ENCODE results near the gene TIAM2. TPM values are rescaled to one million over a fixed set of nuclear protein-coding genes. Genes with fewer than 3 reads are reported as not detected.
"Not testable (repeated sequence)": the region's sequence is repeated elsewhere in the genome, so short reads cannot be mapped to it uniquely, and the experiment has no call there.

TIAM2 gene
- total RNA-seq, 1 experiment from 2014 or later = 3.9 TPM

DNA sequence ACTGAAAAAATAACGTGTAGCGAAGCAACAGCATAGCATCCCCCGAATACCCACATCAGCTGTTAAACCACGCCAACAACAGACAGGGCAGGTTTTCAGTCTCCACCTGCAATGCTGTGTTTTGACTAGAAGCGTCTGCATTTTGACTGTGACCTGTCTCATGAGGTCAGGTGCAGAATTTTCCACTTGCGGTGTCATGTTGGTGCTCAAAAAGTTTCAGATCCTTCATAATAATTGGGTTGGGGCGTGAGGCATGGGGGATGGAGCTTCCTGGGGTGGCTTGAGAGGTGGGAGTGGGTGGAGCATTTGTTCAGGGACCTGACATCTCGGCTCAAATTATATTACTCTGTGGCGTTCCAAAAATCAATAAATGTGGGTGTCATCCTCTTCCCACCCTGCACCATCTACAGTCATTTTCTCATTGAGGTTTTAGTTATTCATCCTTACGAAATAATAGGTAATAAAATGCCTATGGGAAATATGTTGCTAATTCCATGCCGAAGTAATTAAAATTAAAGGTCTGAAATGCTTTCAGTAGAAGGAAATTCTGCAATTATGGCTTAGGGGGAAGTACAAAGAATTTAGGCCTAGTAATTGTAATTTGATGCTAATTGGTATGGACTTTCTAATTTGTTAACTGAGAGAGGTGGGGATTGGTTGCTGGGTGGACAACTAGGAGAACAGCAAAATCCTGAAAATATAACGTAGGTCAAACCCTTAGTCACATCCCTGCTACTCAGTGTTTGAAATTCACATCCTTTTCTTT lies 81.0 kb downstream of the TIAM2 start:
- no peak for DNase-seq (ENCODE audit: low read depth, low spot score)
- in situ Hi-C loops (cut with HindIII; ENCODE audit: low pct_unique_long_range_greater_than_20kb, low sequenced_read_pairs) = no loop called here

DNA sequence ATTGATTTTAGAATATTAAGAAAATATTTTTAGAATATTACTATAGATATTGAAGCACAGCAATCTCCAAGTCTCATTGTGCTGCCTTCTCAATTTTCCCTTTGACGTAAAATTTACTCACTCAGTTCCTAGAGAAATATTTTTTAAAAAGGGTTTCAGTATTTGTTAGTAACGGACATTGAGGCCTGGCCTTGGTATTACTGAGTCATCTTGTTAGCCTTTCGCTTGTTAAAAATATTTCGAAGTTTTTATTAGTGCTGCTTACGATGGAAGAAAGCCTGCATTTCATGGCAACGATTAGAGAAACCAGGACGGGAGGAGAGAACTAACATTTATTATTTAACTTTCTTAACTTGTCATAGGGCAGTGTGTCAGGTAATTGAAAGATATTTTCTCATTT lies 82.2 kb downstream of the TIAM2 start:
- in situ Hi-C loops (cut with HindIII; ENCODE audit: low pct_unique_long_range_greater_than_20kb, low sequenced_read_pairs) = no loop called here

DNA sequence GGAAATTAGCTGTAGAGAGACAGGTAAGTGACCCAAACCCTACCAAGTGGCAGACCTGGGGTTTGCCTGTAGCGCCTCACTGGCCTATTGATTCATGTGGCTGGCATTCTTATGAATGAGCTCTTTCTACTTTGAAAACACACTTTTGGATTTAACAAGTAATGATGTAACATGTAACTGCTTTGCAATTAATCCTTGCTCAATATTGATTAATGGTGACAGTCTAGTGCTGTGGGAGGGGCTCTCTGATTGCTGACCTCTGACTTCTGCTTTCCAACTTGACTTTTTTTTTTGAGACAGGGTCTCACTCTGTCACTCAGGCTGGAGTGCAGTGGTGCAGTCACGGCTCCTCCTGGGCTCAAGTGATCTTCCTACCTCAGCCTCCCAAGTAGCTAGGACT lies 82.7 kb downstream of the TIAM2 start:
- in situ Hi-C loops (cut with HindIII; ENCODE audit: low pct_unique_long_range_greater_than_20kb, low sequenced_read_pairs) = no loop called here
- DNase-seq (ENCODE audit: low read depth, low spot score) = no peak

More for the DNA sequence above, 82.2 kb downstream of the TIAM2 start:
- no peak for DNase-seq (ENCODE audit: low read depth, low spot score)

DNA sequence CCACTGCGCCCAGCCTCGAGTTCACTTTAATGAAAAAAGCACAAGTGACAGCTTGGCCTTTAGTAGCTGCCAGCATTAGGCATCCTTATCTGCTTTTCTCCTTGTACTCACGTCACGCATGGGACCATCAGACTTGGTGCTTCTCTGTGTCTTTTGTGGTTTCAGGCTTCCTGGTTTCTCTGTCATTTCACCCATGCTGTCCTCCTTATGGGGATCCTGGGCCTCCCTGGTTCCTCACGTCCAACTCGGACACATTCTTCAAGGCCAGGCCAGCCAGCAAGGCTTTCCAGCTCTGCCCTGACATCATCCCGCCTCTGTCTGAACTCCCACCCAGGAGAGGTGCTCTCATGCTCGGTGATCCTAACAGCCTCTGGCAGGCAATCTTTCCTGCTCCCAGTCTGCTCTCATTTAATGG lies 83.2 kb downstream of the TIAM2 start:
- DNase-seq (ENCODE audit: low read depth, low spot score) = no peak
- in situ Hi-C loops (cut with HindIII; ENCODE audit: low pct_unique_long_range_greater_than_20kb, low sequenced_read_pairs) = no loop called here

DNA sequence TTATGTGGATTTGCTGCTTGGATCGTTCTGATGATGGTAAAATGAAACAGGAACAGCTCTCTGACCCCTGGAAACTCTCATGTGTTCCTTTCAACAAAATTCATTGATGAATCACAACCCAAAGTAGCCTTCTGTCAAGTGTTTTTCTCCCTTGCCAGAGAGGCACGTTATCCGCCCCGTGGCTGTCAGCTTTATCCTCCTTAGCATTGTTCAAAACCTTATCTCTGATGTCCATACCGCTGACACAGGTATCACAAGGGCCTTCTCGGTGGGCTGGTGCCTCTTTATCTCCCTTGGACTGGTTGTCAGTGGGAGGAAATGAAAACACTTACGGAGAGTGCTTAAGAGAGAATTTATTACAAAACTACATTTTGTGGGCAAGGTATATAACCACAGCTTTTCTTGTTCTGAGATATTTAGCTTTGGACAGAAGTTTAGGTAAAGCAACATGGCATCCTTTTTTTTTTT lies 84.9 kb downstream of the TIAM2 start:
- in situ Hi-C loops (cut with HindIII; ENCODE audit: low pct_unique_long_range_greater_than_20kb, low sequenced_read_pairs) = no loop called here

DNA sequence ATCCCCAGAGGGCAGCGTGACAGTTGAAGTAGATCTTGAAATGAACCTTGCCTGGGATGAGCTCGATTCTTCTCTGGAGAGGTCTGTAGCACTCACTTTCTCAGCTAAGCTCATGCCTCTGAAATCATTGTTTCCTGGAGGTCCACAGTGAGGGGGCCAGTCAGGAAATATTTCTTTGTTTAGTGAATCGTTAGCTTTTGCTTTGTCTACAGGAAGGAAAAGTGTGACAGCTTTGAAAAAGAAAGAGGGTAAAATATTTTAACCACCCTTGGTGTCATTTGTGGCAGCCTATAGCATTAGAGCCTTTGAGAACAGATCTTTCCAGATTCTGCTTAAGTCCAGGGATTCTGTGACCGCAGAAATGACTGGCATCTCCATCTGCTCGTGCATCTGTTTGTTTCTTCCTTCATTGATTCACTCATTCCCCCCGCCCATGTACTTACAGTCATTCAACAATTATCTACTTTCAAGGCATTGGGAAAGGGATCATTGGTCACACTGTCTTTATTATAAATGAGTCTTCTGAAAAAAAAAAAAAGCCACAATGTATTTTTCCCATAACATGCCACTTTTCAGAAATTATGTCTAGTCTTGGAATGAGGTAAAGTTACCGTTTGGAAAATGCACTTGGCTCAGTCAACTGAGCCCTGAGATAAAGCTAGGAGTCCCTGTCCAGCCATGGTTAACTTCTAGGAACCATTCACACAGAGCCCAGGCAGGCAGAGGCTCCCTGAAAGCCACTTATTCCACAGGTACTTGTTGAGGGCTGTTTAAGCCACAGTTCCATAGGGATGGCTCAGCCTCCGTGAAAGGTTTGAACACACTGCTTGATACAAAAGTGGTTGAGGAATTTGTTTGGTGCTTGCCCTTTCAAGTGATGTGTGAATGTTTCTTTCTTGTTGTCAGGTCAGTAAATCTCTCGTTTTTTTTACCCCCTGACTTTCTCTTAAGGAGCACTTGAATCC lies 86.0 kb downstream of the TIAM2 start:
- in situ Hi-C loops (cut with HindIII; ENCODE audit: low pct_unique_long_range_greater_than_20kb, low sequenced_read_pairs) = no loop called here
- no peak for DNase-seq (ENCODE audit: low read depth, low spot score)

More for the DNA sequence above, 84.9 kb downstream of the TIAM2 start:
- DNase-seq (ENCODE audit: low read depth, low spot score) = no peak

DNA sequence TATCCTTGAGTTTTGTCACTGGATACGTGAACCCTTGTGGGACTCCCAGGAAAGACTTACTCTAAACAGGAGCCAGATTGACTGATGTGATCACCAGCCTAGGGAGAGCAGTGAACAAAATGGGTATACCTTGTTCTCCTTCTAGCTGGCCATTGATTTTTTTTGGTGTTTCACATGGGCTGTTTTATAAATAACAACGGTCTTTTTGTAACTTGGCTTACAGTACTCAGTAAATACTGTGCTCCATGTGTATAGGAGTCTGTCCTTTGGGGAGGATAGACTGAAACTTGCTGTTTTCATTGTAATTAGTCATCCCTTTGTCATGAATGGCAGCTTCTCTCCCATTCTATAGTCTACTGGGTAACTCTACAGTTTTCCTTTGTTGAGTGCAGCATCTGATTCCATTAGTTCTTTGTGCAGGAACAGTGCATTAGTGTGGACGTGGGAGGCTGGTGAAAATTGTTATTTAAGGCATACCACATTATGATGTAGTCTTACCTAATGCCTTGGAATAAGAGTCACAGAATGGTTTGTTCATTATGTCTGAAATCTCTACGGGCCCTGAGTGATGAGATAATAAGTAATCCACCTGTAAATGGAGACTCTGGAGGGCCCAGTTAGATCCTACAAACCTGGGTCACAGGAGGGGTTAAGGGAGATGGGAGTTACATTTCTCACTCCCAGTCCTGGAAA lies 89.5 kb downstream of the TIAM2 start:
- DNase-seq (ENCODE audit: low read depth, low spot score) = peak; percentile 91
- in situ Hi-C loops (cut with HindIII; ENCODE audit: low pct_unique_long_range_greater_than_20kb, low sequenced_read_pairs) = no loop called here

DNA sequence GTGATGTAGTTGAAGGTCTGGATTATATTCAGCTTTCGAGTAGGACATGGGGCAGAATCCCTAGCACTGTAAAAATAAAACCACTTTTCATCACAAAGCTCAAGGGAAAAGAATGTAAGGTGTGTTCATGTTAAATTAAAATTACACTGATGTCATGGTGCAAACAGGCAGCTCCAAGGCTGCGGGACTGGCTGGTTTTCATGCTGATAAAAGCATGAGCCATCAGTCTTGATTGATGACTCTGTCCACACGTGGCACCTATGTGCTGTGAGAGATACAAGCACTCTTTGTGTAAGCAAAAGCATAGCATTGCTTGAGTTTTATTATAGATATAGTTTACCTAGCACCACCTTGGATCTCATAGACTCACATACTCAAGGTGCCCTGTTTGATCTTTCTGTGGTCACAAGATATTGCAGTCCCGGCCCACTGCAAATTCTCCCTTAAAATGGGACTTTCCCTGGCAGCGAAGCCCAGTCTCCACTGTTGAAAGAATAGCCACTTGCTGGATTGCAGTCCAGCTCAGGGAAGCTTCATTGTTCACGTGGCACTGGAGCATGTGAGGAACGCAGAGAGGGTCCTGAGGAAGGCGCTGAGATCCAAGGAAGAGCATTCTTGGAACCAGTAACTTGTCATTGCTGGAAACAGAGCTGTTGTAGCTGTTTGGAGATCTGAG lies 90.6 kb downstream of the TIAM2 start:
- DNase-seq (ENCODE audit: low read depth, low spot score) = peak; percentile 37
- in situ Hi-C loops (cut with HindIII; ENCODE audit: low pct_unique_long_range_greater_than_20kb, low sequenced_read_pairs) = no loop called here

DNA sequence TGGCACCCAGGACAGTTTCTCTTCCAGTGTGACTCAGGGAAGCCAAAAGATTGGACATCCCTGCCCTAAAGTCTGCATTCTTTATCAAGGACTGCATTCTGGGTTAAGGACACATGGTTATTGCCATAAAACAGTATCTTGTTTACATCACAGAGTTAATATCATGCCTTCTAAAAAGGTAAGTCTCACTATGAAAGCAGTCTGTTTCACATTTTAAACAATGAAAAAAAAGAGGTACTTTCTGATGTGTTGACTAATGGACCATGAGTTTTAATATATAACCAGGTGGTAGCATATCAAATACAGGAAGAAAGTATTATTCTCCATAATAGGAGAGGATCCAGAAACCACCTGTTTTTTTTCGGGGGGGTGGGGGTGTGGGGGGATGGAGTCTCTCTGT lies 93.7 kb downstream of the TIAM2 start:
- in situ Hi-C loops (cut with HindIII; ENCODE audit: low pct_unique_long_range_greater_than_20kb, low sequenced_read_pairs) = no loop called here
- no peak for DNase-seq (ENCODE audit: low read depth, low spot score)

DNA sequence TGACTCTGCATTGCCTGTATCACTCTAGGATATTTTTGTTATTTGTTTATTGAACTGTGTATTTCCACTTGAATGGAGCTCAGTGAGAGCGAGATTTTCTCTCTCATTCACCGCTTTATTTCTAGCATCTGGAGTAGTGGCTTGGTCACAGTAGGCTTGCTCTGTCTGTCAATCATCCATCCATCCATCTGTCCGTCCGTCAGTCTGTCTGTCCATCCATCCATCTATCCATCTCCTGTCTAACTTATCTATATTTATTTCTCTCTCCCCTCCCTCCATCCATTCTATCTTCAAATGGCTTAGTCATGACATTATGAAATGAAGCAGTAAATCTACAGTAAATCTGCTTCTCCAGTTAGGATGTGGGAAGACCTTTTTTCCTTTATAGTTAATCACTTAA lies 94.6 kb downstream of the TIAM2 start:
- DNase-seq (ENCODE audit: low read depth, low spot score) = no peak
- in situ Hi-C loops (cut with HindIII; ENCODE audit: low pct_unique_long_range_greater_than_20kb, low sequenced_read_pairs) = no loop called here

DNA sequence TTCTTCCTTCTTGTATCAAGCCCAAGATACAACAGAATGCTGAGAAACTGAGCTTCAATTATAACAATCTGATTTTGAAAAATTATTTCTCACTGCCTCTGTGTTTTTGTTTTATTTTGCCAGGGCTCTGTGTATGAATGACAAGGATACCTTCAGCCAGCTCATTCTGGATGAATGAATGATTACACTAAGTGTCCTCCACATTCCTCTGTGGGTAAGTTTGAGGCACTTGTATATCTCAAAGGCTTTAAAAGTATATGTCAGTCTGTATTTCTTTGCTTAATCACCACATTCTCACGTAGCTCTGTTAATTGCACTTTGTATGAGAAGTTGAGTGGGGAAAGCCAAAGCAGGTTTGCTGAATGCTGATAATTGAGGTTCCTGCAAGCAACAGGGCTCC lies 95.1 kb downstream of the TIAM2 start:
- in situ Hi-C loops (cut with HindIII; ENCODE audit: low pct_unique_long_range_greater_than_20kb, low sequenced_read_pairs) = no loop called here
- no peak for DNase-seq (ENCODE audit: low read depth, low spot score)

DNA sequence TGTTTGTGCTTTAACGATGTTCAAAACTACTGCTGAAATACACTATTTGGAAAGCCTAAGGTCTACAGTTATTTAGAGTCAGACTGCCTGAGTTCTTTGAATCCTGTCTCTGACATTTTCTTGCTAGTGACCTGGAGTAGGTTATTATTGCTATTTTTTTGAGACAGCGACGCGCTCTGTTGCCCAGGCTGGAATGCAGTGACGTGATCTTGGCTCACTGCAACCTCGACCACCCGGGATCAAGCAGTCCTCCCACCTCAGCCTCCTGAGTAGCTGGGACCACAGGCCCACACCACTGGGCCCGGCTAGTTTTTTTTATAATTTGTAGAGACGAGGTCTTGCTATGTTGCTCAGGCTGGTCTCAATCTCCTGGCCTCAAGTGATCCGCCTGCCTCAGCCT lies 96.6 kb downstream of the TIAM2 start:
- in situ Hi-C loops (cut with HindIII; ENCODE audit: low pct_unique_long_range_greater_than_20kb, low sequenced_read_pairs) = no loop called here
- DNase-seq (ENCODE audit: low read depth, low spot score) = no peak

DNA sequence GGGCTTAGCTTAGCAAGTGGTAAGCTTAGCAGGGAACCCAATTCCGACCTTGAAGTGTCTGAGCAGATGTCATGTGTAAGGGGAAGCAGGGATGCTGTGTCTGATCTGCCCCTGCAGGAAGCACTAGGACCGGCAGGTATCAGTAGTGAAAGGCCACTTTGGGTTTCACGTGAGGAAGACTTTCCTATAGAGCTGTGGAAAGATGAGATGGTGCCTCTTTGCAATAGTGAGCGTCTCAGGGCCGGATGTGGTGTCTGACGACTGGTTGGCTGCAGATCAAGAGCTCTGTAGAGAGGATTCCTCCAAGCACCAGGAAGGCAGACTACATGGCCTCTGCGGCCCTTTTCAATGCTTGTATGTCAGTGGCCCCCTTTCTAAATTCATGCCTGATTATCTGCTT lies 98.3 kb downstream of the TIAM2 start:
- DNase-seq (ENCODE audit: low read depth, low spot score) = no peak
- in situ Hi-C loops (cut with HindIII; ENCODE audit: low pct_unique_long_range_greater_than_20kb, low sequenced_read_pairs) = no loop called here

DNA sequence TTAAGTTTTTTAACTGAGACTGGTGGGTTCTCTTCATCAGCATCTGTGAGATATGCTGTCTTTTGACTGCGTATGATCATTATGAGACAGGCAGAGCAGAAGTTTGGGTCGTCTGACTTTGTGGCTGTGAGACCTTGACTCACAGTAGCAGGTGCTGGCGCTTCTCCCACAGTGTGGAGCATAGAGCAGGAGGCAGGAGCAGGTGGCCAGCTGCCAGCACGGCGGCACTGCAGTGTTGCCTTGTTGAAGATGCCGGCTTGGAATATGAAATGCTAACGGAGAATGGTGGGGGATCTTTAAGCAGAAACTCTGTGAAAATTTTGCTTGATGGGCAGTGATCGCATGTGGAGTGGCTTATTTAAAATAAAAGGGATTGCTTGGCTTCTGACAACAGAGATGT lies 105.0 kb downstream of the TIAM2 start:
- in situ Hi-C loops (cut with HindIII; ENCODE audit: low pct_unique_long_range_greater_than_20kb, low sequenced_read_pairs) = no loop called here

DNA sequence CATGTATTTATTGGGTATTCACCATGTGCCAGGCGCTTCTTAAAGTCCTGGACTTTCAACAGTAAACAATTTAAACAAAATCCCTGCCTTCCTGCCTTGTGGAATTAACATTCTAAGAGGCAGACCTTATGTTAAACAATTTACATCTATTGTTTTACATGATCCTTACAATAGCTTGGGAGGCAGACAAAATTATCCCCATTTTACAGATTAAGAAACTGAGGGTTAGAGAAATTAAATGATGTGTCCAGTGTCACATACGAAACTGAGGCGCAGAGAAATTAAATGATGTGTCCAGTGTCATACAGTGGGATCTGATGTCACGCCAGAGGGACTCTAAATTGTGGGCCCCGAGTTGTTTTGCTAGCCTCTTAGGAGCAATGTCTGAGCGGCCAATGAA lies 105.5 kb downstream of the TIAM2 start:
- in situ Hi-C loops (cut with HindIII; ENCODE audit: low pct_unique_long_range_greater_than_20kb, low sequenced_read_pairs) = no loop called here
- DNase-seq (ENCODE audit: low read depth, low spot score) = no peak

More for the DNA sequence above, 105.0 kb downstream of the TIAM2 start:
- no peak for DNase-seq (ENCODE audit: low read depth, low spot score)

DNA sequence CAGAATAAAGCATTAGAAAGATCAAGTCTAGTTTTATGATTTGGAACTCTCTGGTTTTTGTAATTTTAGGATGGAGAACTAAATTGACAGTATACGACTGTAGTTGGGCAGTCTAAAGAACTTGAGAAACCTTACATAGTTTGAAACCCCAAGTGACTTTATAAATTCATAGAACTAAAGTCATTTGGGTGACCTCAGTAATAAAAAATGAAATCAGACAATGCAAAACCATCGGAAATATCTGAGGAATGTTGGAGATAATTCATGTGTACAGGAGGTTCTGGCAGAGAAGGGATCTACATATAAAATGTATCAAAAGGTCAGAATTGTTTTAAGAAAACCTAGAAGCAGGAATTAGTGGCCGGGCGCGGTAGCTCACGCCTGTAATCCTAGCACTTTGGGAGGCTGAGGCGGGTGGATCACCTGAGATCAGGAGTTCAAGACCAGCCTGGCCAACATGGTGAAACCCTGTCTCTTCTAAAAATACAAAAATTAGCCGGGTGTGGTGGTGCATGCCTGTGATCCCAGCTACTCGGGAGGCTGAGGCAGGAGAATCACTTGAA lies 108.0 kb downstream of the TIAM2 start:
- DNase-seq (ENCODE audit: low read depth, low spot score); in situ Hi-C loops (cut with HindIII; ENCODE audit: low pct_unique_long_range_greater_than_20kb, low sequenced_read_pairs): not testable (repeated sequence)

DNA sequence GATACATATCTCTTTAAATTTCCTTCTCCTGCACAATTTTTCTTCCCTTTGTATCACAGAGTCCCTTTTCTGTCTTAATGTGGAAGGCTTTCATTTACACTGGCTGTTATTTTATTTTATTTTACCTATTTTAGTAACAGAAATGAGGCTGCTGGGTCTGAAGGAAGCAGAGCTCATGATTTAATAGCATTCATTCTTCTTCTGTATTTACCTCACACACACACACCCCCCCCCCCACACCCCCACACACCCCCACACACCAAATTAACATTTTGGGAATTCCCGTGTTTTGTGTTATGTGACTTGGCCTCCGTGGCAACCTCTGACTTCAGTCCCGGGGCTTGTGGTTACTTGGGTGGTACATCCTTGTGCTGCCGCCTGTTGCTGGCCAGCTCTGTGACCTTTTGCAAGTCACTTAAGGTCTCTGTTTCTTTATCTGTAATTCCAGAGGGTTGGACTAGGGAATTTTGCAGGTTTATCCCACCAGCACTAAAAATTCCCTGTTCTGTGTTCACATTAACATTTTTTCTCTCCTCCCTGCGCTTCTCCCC lies 108.8 kb downstream of the TIAM2 start:
- DNase-seq (ENCODE audit: low read depth, low spot score) = no peak
- in situ Hi-C loops (cut with HindIII; ENCODE audit: low pct_unique_long_range_greater_than_20kb, low sequenced_read_pairs) = no loop called here

Measured in SK-MEL-5 (cell line).